ENCODE results near the gene ABCF2. TPM values are rescaled to one million over a fixed set of nuclear protein-coding genes. Genes with fewer than 3 reads are reported as not detected.

Gene ABCF2
- total and polyA plus RNA-seq, 2 donors (not counting 1 experiment from before 2014, with no cell fraction given) = 16.1 to 30.2 TPM

GRCh38 chr7:151240536-151240935, 13.5 kb upstream of the ABCF2 start:
- H3K27ac ChIP-seq (ENCODE audit: low read length in 2 of 2) = no peak overlapping the region
- TF ChIP-seq CTCF (IDR thresholded peaks at IDR 0.05) (no peak), EZH2 (IDR thresholded peaks at IDR 0.05; ENCODE audit: borderline replicate concordance, insufficient read depth, low read depth, low read length, poor library complexity, severe bottlenecking) (no peak)
- H3K27me3 Mint-ChIP-seq = peaks cover 4% of the 10 kb centered on the region
- H3K79me2 ChIP-seq (ENCODE audit: control insufficient read depth, insufficient read depth, low read length) = no peaks in the 10 kb centered on the region
- H4K20me1 ChIP-seq (ENCODE audit: control insufficient read depth, insufficient read depth, low read length, poor library complexity, severe bottlenecking) = peaks cover 17% of the 10 kb centered on the region
- H3K9me3 ChIP-seq (ENCODE audit: control extremely low read depth in 1 of 3, control insufficient read depth in 2 of 3, insufficient read depth in 1 of 3, low read length in 2 of 3) = peaks cover 0 to 9% (median 0%) of the 10 kb centered on the region in 3 donors
- intact Hi-C loops (cut with micrococcal nuclease) = no loop called here
- WGBS (ENCODE audit: insufficient coverage) = 100% methylated on average over 1 of the region's 4 CpGs
- peaks cover 24% of the 10 kb centered on the region for H3K4me1 Mint-ChIP-seq
- H3K4me3 Mint-ChIP-seq = no peak overlapping the region
- H3K4me1 ChIP-seq (ENCODE audit: control insufficient read depth in 2 of 2, insufficient read depth in 2 of 2, low read length in 2 of 2) = peaks cover 25 to 27% of the 10 kb centered on the region in 2 donors
- no peak overlapping the region for H3K9ac ChIP-seq (ENCODE audit: low read length)
- no peaks in the 10 kb centered on the region for H3K9me3 Mint-ChIP-seq (ENCODE audit: insufficient read depth)
- no peak overlapping the region for H3K27ac Mint-ChIP-seq
- H3K36me3 ChIP-seq (replicated peaks in 1 of 2; ENCODE audit: control extremely low read depth in 1 of 2, control insufficient read depth in 1 of 2, extremely low read depth in 1 of 2, insufficient read depth in 2 of 2, low read length in 1 of 2) = peaks cover 0 to 22% of the 10 kb centered on the region in 2 experiments
- peaks cover 0 to 13% (median 3%) of the 10 kb centered on the region in 4 experiments for H3K27me3 ChIP-seq (replicated peaks in 1 of 4; ENCODE audit: control extremely low read depth in 1 of 4, control insufficient read depth in 3 of 4, insufficient read depth in 4 of 4, low read length in 3 of 4)
- ATAC-seq (ENCODE audit: low read depth) (no peak), DNase-seq (no peak)
- ChIA-PET CTCF (no interaction called here), POLR2A (no interaction called here)
- H2AFZ ChIP-seq (ENCODE audit: insufficient read depth, low read depth, low read length, poor library complexity, severe bottlenecking) = no peak overlapping the region
- H3K4me3 ChIP-seq (ENCODE audit: control extremely low read depth in 1 of 5, extremely low read depth in 1 of 5, insufficient read depth in 1 of 5, low read depth in 2 of 5, low read length in 4 of 5) = no peak overlapping the region
- no peak overlapping the region for H3K4me2 ChIP-seq (replicated peaks; ENCODE audit: low read depth, low read length, poor library complexity, severe bottlenecking)

- no peak for DNase-seq
- POLR2A ChIA-PET = no interaction called here
Observed at GRCh38 chr7:151239837-151240459, 12.9 kb upstream of the ABCF2 start.

More at GRCh38 chr7:151239837-151240459, 12.9 kb upstream of the ABCF2 start:
- peaks cover 24% of the 10 kb centered on the region for H3K4me1 Mint-ChIP-seq
- H3K9ac ChIP-seq (ENCODE audit: low read length) = no peak overlapping the region
- peaks cover 23% of the 10 kb centered on the region for H4K20me1 ChIP-seq (ENCODE audit: control insufficient read depth, insufficient read depth, low read length, poor library complexity, severe bottlenecking)
- intact Hi-C loops (cut with micrococcal nuclease) = no loop called here
- no peak overlapping the region for H3K4me3 Mint-ChIP-seq
- CTCF ChIA-PET = interaction anchor here (0.8 kb wide), 1 partner anchor 64 kb away, joined by 3 read pairs; no protein-coding TSS in a partner anchor
- no peak for ATAC-seq (ENCODE audit: low read depth)
- peaks cover 5% of the 10 kb centered on the region for H3K79me2 ChIP-seq (ENCODE audit: control insufficient read depth, insufficient read depth, low read length)
- 95% methylated on average over 7 of the region's 11 CpGs for WGBS (ENCODE audit: insufficient coverage)
- peaks cover 0 to 27% of the 10 kb centered on the region in 2 experiments for H3K36me3 ChIP-seq (replicated peaks in 1 of 2; ENCODE audit: control extremely low read depth in 1 of 2, control insufficient read depth in 1 of 2, extremely low read depth in 1 of 2, insufficient read depth in 2 of 2, low read length in 1 of 2)
- no peak overlapping the region for H3K27ac Mint-ChIP-seq
- no peak overlapping the region for H3K4me3 ChIP-seq (ENCODE audit: control extremely low read depth in 1 of 5, extremely low read depth in 1 of 5, insufficient read depth in 1 of 5, low read depth in 2 of 5, low read length in 4 of 5)
- H3K4me2 ChIP-seq (replicated peaks; ENCODE audit: low read depth, low read length, poor library complexity, severe bottlenecking) = no peak overlapping the region
- peaks cover 0 to 7% (median 0%) of the 10 kb centered on the region in 3 donors for H3K9me3 ChIP-seq (ENCODE audit: control extremely low read depth in 1 of 3, control insufficient read depth in 2 of 3, insufficient read depth in 1 of 3, low read length in 2 of 3)
- H3K27me3 ChIP-seq (replicated peaks in 1 of 4; ENCODE audit: control extremely low read depth in 1 of 4, control insufficient read depth in 3 of 4, insufficient read depth in 4 of 4, low read length in 3 of 4) = peaks cover 0 to 10% (median 2%) of the 10 kb centered on the region in 4 experiments
- H3K27ac ChIP-seq (ENCODE audit: low read length in 2 of 2) = no peak overlapping the region
- TF ChIP-seq EZH2 (IDR thresholded peaks at IDR 0.05; ENCODE audit: borderline replicate concordance, insufficient read depth, low read depth, low read length, poor library complexity, severe bottlenecking) = no peak
- TF ChIP-seq CTCF (IDR thresholded peaks at IDR 0.05) = no peak
- peaks cover 4% of the 10 kb centered on the region for H3K27me3 Mint-ChIP-seq
- H3K9me3 Mint-ChIP-seq (ENCODE audit: insufficient read depth) = no peaks in the 10 kb centered on the region
- H2AFZ ChIP-seq (ENCODE audit: insufficient read depth, low read depth, low read length, poor library complexity, severe bottlenecking) = no peak overlapping the region
- peaks cover 21 to 23% of the 10 kb centered on the region in 2 donors for H3K4me1 ChIP-seq (ENCODE audit: control insufficient read depth in 2 of 2, insufficient read depth in 2 of 2, low read length in 2 of 2)
